ENCODE results near the gene SULF2. TPM values are rescaled to one million over a fixed set of nuclear protein-coding genes. Genes with fewer than 3 reads are reported as not detected.

The SULF2 gene
- total and polyA plus RNA-seq, 4 donors, result 8.1 to 25.4 (median 12.0) TPM

- no peaks in the 10 kb centered on the region for H3K9me3 ChIP-seq (ENCODE audit: control insufficient read depth in 4 of 4, low read length in 3 of 4)
- no peak for TF ChIP-seq JUND (IDR thresholded peaks at IDR 0.05)
- no peak for TF ChIP-seq MAX (IDR thresholded peaks at IDR 0.05)
- no peak for TF ChIP-seq HNF4A (conservative IDR thresholded peaks at IDR 0.05)
- TF ChIP-seq HNF4G (IDR thresholded peaks at IDR 0.05), result no peak
- TF ChIP-seq FOXA2 (IDR thresholded peaks at IDR 0.05), result no peak
- TF ChIP-seq RAD21 (IDR thresholded peaks at IDR 0.05), result no peak
- no peak for TF ChIP-seq FOXA1 (IDR thresholded peaks at IDR 0.05)
- no peak for TF ChIP-seq EGR1 (IDR thresholded peaks at IDR 0.05; ENCODE audit: low read depth in 2 of 2)
- no peak for TF ChIP-seq SP1 (IDR thresholded peaks at IDR 0.05)
- no peak for TF ChIP-seq REST (IDR thresholded peaks at IDR 0.05)
- TF ChIP-seq GABPA (IDR thresholded peaks at IDR 0.05 in 1 of 2, conservative IDR thresholded peaks at IDR 0.05 in 1 of 2), result no peak
- no peak for DNase-seq (ENCODE audit: low spot score)
- no peak overlapping the region for H3K27ac ChIP-seq (ENCODE audit: low read depth in 1 of 2, low read length in 2 of 2)
- H3K4me3 ChIP-seq (ENCODE audit: low read depth in 1 of 3, low read length in 3 of 3), result no peak overlapping the region
- peaks cover 6 to 14% (median 13%) of the 10 kb centered on the region in 4 donors for H3K4me1 ChIP-seq (ENCODE audit: control insufficient read depth in 4 of 4, insufficient read depth in 4 of 4, low read length in 3 of 4)
- no peaks in the 10 kb centered on the region for H3K27me3 ChIP-seq (ENCODE audit: control insufficient read depth in 4 of 4, insufficient read depth in 4 of 4, low read length in 3 of 4)
- 87% methylated on average over 4 of the region's 4 CpGs for WGBS
- H3K9ac ChIP-seq (ENCODE audit: low read depth in 1 of 2, low read length in 2 of 2), result no peak overlapping the region
- no peaks in the 10 kb centered on the region for H3K36me3 ChIP-seq (ENCODE audit: control insufficient read depth in 4 of 4, insufficient read depth in 3 of 4, low read depth in 1 of 4, low read length in 3 of 4)
These were observed 66.1 kb downstream of the SULF2 start for GRCh38 chr20:47719211-47719610.

GRCh38 chr20:47718398-47718797 lies 66.9 kb downstream of the SULF2 start:
- Histone ChIP-seq H3K27me3 (ENCODE audit: control insufficient read depth in 4 of 4, insufficient read depth in 4 of 4, low read length in 3 of 4) (no peaks in the 10 kb centered on the region), H3K4me3 (ENCODE audit: low read depth in 1 of 3, low read length in 3 of 3) (no peak overlapping the region), H3K9ac (ENCODE audit: low read depth in 1 of 2, low read length in 2 of 2) (no peak overlapping the region), H3K36me3 (ENCODE audit: control insufficient read depth in 4 of 4, insufficient read depth in 3 of 4, low read depth in 1 of 4, low read length in 3 of 4) (no peaks in the 10 kb centered on the region), H3K9me3 (ENCODE audit: control insufficient read depth in 4 of 4, low read length in 3 of 4) (no peaks in the 10 kb centered on the region), H3K4me1 (ENCODE audit: control insufficient read depth in 4 of 4, insufficient read depth in 4 of 4, low read length in 3 of 4) (peaks cover 7 to 21% (median 18%) of the 10 kb centered on the region in 4 donors), H3K27ac (ENCODE audit: low read depth in 1 of 2, low read length in 2 of 2) (no peak overlapping the region)
- 93% methylated on average over 4 of the region's 4 CpGs for WGBS
- no peak for DNase-seq (ENCODE audit: low spot score)
- TF ChIP-seq RAD21 (IDR thresholded peaks at IDR 0.05) (no peak), RXRA (IDR thresholded peaks at IDR 0.05) (no peak), YY1 (IDR thresholded peaks at IDR 0.05) (no peak), SP1 (IDR thresholded peaks at IDR 0.05) (no peak), MAX (IDR thresholded peaks at IDR 0.05) (no peak), ATF3 (IDR thresholded peaks at IDR 0.05) (no peak)

- Histone ChIP-seq H3K4me1 (ENCODE audit: control insufficient read depth in 4 of 4, insufficient read depth in 4 of 4, low read length in 3 of 4) (peaks cover 12 to 31% (median 28%) of the 10 kb centered on the region in 4 donors), H3K27me3 (ENCODE audit: control insufficient read depth in 4 of 4, insufficient read depth in 4 of 4, low read length in 3 of 4) (no peaks in the 10 kb centered on the region), H3K9ac (ENCODE audit: low read depth in 1 of 2, low read length in 2 of 2) (no peak overlapping the region), H3K36me3 (ENCODE audit: control insufficient read depth in 4 of 4, insufficient read depth in 3 of 4, low read depth in 1 of 4, low read length in 3 of 4) (no peaks in the 10 kb centered on the region), H3K27ac (ENCODE audit: low read depth in 1 of 2, low read length in 2 of 2) (no peak overlapping the region), H3K9me3 (ENCODE audit: control insufficient read depth in 4 of 4, low read length in 3 of 4) (no peaks in the 10 kb centered on the region), H3K4me3 (ENCODE audit: low read depth in 1 of 3, low read length in 3 of 3) (no peak overlapping the region)
- DNase-seq (ENCODE audit: low spot score), result no peak
- WGBS, result 62% methylated on average over 10 of the region's 10 CpGs
- TF ChIP-seq REST (IDR thresholded peaks at IDR 0.05) (no peak), RAD21 (IDR thresholded peaks at IDR 0.05) (no peak), YY1 (IDR thresholded peaks at IDR 0.05) (no peak), HNF4A (conservative IDR thresholded peaks at IDR 0.05) (no peak), FOXA2 (IDR thresholded peaks at IDR 0.05) (no peak), HNF4G (IDR thresholded peaks at IDR 0.05) (no peak), ATF3 (IDR thresholded peaks at IDR 0.05) (no peak), TAF1 (conservative IDR thresholded peaks at IDR 0.05) (no peak), ZBTB33 (IDR thresholded peaks at IDR 0.05) (no peak), JUND (IDR thresholded peaks at IDR 0.05) (no peak)
These were observed 67.9 kb downstream of the SULF2 start for GRCh38 chr20:47717421-47717820.
